ENCODE results near the gene CST7.
A peak's percentile ranks its signal among the peaks of the same experiment; 100 is the strongest.

The CST7 gene

DNA sequence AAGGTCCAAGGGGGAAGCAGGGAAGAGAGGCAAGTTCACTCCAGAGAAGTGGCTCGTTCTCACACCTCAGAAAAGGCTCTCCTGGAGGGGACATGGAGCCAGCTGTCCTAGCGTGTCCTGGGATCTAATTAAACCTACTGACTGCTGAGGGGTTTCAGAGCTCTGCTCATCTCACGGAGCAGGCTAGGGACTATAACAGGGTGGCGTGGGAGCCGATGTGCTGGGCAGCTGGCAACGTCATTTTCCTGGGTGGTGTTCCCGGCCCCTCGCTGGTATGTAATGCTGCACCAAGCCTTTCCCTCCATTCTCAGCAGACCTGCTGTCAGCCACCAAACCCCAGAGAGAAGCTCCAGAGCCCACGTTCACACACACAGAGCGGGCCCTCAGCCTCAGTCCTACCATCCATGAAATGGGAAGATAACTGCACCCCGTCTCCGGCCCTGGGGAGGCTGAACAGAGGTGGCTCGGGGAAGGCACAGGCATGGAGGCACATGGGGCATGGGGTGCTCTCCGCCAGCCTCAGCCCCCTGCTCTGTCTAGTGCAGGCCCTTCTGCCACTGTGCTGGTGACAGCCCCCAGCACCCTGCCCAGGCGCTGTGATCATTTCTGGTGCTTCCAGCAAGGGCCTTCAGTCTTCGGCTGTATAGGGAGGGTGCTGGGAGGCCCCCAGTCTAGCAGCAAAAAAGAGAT, 1.9 kb downstream of the CST7 start:
- peak; percentile 5 for DNase-seq

DNA sequence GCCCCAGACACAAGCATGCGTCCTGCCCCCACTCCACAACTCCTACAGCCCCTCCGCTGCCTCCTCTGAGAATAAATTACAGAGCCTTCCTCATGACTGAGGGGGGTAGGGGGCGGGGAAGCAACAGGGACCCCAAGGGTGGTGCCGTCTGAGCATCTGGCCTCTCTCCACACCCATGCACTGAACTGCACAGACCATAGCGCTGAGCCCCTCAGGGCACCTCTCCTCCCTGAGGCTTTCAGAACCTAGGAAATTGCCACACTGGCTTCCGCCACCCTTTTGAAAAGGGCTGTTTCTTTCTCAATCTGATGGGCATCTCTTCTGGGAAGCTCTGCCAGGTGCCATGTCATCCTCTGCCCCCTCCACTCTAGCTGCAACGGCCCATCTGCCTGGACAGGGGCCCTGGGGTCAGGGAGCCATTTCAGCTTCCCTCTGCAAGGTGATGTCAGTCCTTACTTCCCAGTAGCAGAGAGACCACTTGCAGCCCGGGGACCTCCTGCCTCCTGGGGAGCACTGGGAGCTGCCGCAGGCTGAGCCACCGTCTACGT, 2.5 kb downstream of the CST7 start:
- no peak for DNase-seq

DNA sequence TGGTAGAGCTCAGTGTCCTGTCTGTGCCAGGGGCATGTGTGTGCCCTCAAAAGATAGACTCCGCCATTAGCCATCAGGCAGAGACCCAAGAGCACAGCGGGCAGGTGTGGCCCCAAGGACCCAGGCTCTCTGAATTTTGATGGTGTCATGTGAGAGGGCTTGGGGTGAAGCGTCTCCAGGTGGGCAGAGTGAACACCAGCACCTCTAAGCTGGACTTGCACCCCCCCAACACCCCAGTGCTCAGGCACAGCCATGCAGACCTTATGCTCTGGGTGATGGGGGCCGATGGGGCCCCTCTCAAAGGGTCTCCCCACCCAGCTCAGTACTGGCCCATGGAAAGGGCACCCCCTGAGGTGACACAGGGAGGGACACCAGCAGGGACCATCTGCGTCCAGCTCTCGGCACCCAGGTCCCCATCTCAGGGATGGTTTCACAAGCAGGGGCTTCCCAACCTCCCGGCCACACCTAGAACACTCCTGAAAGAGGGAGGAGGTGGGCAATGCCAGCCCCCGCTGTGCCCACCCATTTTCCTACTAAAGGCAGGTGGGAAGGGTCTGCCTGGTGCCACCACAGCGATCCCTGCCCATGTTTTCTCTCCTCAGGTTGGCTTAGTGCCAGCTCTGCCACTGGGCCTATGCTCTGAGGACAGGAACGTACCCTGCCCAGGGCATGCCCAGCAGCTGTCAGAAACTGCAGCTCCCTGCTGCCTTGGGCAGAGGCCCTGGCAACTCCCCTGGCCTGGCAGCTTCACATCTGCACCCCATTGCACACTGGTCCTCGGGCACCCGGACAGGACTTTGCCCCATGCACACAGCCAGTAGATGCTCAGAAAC, 3.5 kb downstream of the CST7 start:
- DNase-seq = peak; percentile 25

DNA sequence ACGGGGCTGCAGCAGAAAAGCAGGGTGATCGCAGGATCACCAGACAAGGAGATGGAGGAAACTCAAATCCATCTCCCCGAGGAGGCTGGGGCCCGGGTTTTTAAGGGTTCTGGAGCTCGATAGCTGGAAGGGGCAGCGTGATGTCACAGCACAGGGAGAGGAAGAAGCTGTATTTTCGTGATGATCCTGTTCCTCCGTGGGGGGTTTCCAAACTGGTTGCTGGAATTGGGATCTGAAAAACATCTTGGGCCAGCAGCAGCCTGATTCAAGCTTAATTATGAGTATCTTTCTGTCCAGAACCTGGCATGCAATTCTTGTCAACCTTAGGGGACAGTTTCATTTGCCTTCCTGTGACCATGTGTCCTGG, 4.1 kb downstream of the CST7 start:
- DNase-seq = no peak

DNA sequence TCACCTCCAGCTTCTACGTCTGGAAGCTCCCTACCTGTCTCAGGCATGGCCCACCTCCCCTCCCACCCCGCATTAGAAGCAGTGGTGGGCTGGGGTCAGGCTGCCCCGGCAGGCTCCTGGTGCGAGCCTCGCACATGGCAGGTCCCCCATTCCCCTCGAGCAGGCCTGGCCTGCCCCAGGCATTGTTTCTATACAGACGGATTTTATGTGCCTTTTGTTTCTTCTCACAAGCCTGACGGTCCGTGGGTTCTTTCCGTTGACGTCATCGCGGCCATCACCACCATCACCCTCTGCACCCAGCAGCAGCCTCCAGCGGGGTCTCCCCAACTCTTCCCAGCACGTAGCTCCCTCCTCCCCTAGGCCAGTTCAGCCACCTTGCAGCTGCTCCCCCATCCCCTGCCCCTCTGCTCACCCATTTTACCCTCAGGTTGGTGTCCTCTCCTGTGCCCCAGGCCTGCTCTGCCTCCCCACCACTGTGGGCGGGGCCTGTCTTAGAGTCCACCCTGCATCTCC, 4.6 kb downstream of the CST7 start:
- no peak for DNase-seq

DNA sequence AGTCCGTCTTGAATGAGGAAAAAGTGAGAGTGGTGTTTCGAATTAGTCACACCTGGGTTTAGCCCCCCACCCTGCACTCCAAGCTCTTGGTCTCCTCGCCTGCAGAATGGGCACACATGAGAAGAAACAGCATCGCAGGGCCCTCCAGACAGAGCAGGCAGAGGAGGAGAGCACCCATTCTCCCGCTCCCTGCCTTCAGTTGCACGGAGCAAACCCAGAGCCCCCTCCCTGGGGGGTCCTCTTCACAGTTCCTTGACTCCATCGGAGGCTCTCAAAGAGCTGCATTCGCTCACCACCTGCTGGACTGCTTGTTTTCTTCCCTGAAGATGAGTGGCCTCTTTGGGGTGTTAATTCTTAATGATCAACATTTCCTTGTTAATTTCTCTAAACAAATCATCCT, 5.1 kb downstream of the CST7 start:
- peak; percentile 21 for DNase-seq

DNA sequence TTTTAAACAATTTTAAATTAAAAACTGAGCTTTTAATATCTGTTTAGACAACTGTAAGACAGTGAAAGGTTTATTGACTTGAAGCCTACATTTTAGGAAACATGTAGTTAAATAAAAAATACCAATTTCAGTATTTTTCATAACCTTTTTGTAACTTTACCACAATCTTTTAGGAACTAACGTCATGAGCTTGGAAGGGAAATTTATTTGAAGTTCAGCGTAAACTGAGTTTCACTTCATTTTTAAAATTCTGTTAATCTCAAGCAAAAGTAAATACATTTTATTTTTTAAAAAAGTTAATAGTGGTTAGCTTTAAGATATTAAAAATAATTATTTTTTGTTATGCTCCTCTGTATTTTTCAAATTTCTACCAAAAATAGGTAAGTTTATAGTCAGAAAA, 5.5 kb downstream of the CST7 start:
- DNase-seq = no peak

DNA sequence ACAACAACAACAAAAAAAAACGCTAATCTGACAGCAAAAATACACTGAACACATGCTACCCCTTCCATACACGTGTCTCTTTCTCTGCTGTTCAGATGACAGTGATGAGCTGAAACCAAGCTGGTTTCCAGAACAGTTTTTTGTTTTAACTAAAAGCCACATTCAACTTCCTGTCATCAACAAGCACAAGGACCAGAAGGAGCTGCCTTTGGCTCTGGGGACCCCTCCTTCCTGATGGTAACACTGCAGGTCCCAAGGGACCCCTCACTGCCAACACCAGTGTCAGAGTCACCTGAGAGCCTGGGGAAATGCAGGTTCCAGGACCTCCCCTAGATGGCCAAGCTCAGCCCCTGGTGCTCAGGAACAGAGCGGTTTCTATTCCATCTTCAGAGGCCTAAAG, 6.0 kb downstream of the CST7 start:
- no peak for DNase-seq

DNA sequence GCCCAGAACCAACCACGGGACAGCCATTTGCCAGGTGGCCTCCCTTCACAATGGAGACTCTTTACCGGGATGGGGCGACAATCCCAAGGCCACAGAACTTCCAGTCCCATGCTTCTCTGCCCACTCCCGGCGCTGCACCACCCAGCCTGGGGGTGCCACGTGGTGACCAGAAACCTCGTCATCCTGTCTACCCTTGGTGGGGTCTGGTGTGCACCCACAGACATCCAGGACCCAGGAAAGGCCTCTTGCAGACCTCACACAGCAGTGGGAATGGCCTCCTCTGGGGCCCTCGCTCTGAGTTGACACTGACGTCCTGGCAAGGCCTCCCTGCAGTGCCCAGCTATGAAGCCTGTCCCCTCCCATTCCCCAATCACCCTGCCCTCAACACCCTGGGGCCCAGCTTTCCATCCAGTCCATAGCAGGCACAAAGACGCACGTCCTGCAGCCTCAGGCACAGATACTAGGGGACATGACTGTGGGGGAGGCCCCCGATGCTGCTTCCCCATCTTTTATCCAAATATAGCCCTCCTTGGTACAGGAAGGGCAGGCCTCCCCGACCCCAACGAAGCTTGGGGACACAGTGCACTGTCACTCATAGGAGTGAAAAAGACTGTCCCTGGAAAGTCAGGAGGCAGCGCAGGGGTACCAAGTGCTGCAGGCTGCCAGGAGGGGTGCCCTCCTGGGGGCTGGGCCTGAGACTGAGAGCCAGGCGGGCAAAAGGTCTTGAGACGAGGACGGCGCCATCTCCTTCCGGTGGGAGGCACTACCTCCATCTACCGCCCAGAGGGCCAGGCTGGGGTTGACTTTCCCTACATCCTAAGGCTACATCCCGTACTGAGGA, 7.2 kb downstream of the CST7 start:
- DNase-seq = no peak

DNA sequence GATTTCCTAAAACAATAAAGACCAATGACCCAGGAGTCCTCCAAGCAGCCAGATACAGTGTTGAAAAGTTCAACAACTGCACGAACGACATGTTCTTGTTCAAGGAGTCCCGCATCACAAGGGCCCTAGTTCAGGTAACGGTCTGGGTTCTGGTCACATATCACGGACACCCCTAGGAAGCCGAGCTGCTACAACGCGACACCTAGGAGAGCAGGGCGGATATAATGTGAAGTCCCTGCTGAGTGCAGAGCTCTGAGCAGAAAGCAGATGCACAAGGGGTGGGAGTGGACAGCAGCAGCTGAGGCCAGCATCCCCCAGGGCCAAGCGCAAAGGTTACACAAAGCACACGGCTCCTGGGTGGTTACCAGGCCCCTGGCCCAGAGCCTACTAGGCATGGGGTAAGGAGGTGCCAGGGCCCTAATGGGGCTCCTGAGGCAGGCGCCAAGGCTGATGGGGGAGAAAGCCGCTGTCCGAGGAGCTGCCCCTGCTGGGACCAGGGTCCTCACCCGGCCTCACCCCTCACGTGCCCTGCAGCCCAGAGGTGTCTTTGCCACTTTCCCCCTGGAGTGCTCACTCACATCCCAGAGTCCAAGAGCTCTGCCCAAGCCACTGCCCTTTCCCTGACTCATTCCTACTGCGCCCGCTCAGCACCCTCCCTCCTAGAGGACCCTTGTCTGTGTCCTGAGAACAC, 8.4 kb downstream of the CST7 start:
- DNase-seq = no peak

DNA sequence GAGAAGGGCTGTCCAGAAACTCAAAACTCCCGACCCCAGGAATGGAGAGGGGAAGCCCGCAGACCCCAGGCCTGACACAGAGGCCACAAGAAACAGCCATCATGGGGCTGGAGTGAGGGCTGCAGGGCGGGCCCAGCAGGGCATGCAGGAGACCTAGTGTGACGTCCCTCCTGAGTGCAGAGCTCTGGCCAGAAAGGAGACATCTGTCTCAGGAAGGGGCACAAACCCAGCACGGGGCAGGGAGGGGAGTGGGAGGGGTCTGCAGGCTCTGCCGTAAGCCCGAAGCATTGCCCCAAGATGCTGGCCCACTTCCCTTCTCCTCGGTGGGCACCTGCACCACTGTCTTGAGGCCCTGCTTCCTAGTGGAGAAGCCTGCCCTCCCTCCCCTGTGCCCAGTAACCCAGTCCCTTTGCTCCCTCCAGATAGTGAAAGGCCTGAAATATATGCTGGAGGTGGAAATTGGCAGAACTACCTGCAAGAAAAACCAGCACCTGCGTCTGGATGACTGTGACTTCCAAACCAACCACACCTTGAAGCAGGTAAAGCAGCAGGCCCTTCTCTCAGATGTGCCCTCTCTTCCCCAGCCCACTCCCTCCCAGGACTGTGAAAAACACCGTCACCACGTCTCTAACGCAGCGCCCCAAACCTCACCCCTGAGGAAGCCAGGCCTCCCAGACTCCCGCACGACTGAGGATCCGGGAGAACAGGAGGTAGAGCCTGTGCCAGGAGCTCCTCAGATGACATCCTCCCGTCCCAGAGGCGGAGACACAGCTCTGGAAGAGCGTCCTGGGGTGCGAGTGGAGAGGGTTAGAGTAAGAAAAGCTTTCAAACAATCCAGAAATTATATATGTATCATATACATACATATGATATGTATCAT, 9.7 kb downstream of the CST7 start:
- DNase-seq = no peak

DNA sequence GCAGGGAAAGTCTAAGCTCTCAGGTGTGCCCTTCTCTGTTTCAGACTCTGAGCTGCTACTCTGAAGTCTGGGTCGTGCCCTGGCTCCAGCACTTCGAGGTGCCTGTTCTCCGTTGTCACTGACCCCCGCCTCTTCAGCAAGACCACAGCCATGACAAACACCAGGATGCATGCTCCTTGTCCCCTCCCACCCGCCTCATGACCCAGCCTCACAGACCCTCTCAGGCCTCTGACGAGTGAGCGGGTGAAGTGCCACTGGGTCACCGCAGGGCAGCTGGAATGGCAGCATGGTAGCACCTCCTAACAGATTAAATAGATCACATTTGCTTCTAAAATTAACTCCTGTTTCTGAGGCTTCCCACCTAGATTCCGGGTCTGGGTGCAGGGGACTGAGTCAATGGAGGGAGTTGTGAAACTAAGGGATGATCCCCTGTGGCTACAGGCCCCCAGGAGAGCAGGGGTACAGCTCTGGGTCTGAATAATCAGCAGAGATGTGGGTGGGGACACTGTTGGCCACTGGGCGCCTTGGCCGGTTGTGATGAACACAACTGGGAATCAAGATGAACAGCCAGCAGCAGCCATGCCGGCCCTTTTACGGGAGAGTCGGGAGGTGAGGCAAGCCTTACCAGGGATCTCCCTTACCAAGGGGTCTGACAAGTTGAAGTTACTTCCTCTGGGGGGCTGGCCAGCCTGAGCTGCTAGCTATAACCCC, 10.7 kb downstream of the CST7 start:
- no peak for DNase-seq

DNA sequence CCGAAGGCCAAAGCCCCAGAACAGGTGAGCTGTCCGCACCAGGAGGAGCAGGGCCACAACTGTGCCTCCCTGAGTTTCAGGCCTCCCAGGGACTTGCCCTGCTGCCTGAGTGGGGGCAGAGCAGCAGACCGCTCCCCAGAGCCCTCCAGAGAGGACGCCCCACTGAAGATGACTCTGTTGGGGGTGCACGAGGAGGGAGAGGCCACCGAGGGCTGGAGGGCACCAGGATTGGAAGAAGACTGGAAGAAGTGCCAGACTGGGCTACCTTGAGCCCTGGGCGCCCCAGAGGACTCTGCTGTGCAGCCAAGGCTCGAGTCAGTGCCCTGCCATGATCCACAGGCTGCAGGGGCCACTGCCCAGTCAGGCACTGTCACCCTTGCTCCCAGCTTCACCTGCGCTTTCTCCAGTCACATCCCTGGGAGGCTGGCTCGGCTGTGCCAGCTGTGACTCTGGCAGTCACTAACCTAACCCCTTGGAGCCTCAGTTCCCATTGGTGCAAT, 11.3 kb downstream of the CST7 start:
- no peak for DNase-seq

DNA sequence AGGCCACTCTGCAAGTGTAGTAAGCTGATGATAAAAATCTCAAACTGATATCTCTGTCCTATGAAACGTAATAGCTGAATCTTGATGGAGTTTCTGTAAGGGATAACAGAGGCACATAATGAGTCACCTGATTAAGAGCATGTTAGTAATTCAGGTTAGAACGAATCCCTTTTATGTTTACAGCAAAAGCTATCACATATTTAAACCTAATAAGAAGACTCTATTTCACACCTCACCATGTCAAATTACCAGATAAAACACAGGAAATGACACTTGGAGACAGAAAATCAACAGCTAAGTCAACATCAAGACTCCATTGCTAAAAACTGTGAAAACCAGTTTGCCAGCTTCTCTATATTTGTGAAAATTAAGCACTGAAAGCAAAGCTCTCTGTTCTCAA, 11.8 kb downstream of the CST7 start:
- DNase-seq = no peak

DNA sequence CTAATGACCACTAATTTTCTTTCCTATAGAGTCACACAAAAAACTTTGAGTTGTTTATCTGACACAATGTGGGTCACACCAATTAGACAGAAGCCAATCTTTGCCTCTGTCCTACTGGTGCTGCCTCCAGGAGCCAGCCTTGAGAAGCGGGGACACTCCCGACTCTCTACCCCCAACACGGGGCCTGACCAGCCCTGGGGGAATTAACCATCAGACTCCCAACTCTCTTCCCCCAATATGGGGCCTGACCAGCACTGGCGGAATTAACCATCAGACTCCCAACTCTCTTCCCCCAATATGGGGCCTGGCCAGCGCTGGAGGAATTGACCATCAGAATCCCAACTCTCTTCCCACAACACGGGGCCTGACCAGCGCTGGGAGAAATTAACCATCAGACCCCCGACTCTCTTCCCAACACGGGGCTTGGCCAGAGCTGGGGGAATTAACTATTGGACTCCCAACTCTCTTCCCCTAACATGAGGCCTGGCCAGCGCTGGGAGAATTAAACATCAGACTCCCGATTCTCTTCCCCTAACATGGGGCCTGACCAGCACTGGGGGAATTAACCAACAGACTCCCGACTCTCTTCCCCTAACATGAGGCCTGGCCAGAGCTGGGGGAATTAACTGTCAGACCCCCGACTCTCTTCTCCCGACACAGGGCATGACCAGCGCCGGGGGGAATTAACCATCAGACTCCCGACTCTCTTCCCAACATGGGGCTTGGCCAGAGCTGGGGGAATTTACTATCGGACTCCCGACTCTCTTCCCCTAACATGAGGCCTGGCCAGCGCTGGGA, 12.5 kb downstream of the CST7 start:
- no peak for DNase-seq

DNA sequence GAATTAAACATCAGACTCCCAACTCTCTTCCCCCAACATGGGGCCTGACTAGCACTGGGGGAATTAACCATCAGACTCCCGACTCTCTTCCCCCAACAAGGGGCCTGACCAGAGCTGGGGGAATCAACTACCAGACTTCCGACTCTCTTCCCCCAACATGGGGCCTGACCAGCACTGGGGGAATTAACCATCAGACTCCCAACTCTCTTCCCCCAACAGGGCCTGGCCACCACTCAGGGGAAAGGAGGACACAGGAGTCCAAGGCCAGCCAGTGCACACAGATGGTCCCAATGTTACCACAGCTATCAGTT, 13.1 kb downstream of the CST7 start:
- DNase-seq = no peak

DNA sequence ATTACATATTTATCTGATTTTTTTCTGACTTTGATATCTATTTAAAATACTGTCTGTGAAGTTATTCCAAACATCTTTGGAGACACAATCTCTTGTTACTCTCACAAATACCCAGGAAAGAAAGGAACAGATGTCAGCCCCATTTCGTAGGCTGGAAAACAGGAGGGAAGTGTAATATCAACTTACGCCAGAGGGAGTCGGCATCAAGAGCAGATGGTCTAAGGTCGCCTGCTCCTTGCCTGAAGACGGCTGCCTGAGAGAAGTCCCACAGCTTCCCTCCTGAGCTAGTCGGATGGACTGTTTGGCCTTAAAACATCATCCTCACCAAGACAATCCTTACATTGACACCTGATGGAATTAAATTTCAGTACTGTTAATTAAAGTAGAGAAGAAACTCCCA, 13.4 kb downstream of the CST7 start:
- no peak for DNase-seq

DNA sequence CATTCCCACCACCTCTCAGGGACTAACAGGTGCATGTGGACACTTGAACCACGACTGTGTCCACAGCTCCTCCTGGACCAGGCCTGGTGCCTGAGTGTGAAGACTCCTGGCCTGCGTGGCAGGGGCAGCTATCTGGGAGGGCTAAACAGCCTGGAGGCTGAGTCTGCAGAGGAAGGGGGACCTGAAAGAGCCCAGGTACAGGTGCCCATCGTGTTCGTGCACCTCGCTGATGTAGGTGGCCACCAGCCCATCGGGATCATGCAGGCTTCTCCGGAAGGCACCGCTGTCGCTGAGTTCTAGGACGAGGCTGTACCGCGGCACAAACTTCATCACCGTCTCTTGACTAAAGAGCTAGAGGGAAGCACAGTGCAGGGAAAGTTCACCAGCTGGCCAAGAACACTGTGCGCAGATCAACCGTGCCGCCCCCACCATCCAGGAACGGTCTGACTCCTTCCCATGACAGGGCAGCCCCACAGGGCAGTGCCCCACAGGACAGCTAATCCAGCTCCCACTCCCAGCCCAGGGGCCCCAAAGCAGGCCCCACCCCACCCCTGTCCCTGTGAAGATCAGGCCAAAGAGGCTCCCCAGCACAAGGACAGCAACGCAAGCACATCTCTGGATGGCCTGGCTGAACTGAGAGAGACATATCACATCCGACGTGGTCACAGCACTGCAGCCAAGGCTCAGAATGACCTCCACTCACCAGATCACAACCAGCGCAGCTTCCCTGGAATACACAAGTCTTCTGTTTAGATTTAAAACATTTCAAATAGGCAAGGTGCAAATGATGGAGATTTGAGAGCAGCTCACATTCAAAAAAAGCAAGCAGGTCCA, 14.8 kb downstream of the CST7 start:
- no peak for DNase-seq

DNA sequence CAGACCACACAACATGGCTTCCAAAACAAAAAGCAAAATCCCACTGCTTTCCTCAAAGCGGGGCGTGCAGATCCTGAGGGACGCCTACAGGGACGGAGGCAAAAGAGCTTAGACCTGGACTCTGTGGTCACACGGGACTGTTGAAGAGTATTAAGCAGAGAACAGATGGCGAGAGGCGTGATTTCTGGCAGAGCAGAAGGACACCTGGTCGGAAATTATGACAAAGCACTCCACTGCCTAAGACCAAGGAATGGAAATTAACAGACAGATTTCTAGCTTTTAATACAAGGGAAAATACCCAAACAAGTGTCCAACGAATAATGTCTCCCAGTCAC, 15.4 kb downstream of the CST7 start:
- DNase-seq = no peak

All from DMS79 treated with DMSO at 0.1 percent for 48 hours (cell line).